H9 (cell line): ENCODE measurements around the gene CCDC158. TPM values are rescaled to one million over a fixed set of nuclear protein-coding genes. Genes with fewer than 3 reads are reported as not detected.

Experiments used
- DNase-seq: peaks from one replicate; pipeline ENCODE4 v3.0.0-alpha.2; 2017
- H2AFZ ChIP-seq: one replicate; pipeline ENCODE4 v1.6.1; 2013; ENCODE audit warnings: mild to moderate bottlenecking, low read length, control low read depth, moderate library complexity
- H2AK5ac ChIP-seq: 2 replicates; pipeline ENCODE4 v1.6.1; 2013; ENCODE audit warnings: low read length, control low read depth, mixed read lengths; ENCODE audit not compliant: insufficient read length
- H2BK120ac ChIP-seq: one replicate; pipeline ENCODE4 v1.6.1; 2013; ENCODE audit warnings: low read depth, mild to moderate bottlenecking, low read length, control low read depth, inconsistent platforms; ENCODE audit not compliant: poor library complexity, severe bottlenecking
- H2BK12ac ChIP-seq: 2 replicates; pipeline ENCODE4 v1.6.1; 2013; ENCODE audit warnings: low read length, control low read depth, mixed read lengths, low read depth; ENCODE audit not compliant: insufficient read length
- H2BK15ac ChIP-seq: 2 replicates; pipeline ENCODE4 v1.6.1; 2013; ENCODE audit warnings: low read depth, low read length, control low read depth
- H2BK20ac ChIP-seq: one replicate; pipeline ENCODE4 v1.6.1; 2013; ENCODE audit warnings: low read depth, mild to moderate bottlenecking, low read length, control low read depth, inconsistent platforms; ENCODE audit not compliant: poor library complexity, severe bottlenecking
- H2BK5ac ChIP-seq: 2 replicates; pipeline ENCODE4 v1.6.1; 2013; ENCODE audit warnings: low read length, control low read depth, mixed read lengths; ENCODE audit not compliant: insufficient read length
- H3K14ac ChIP-seq: 2 replicates; pipeline ENCODE4 v1.6.1; 2013; ENCODE audit warnings: low read length, control low read depth; ENCODE audit not compliant: insufficient read depth
- H3K18ac ChIP-seq: 2 replicates; pipeline ENCODE4 v1.6.1; 2013; ENCODE audit warnings: low read depth, mild to moderate bottlenecking, mixed read lengths, low read length, control low read depth; ENCODE audit not compliant: insufficient read length
- H3K23ac ChIP-seq: 2 replicates; pipeline ENCODE4 v1.6.1; 2013; ENCODE audit warnings: low read length, control low read depth, mixed read lengths, low read depth; ENCODE audit not compliant: insufficient read length
- H3K23me2 ChIP-seq: 2 replicates; pipeline ENCODE4 v1.6.1; 2013; ENCODE audit warnings: low read depth, mild to moderate bottlenecking, mixed read lengths, low read length, control low read depth; ENCODE audit not compliant: insufficient read length, poor library complexity, severe bottlenecking
- H3K27ac ChIP-seq: 2 replicates; pipeline ENCODE4 v1.5.1; 2013; ENCODE audit warnings: low read length, control low read depth, mixed read lengths, low read depth; ENCODE audit not compliant: insufficient read length
- H3K27me3 ChIP-seq: 2 replicates; pipeline ENCODE4 v1.6.1; 2013; ENCODE audit warnings: low read length, control low read depth, inconsistent platforms; ENCODE audit not compliant: insufficient read depth
- H3K4ac ChIP-seq: 2 replicates; pipeline ENCODE4 v1.6.1; 2013; ENCODE audit warnings: low read depth, mild to moderate bottlenecking, control low read depth, inconsistent platforms, low read length, moderate library complexity
- H3K4me1 ChIP-seq: 2 replicates; pipeline ENCODE4 v1.6.1; 2013; ENCODE audit warnings: low read length, control low read depth, inconsistent platforms; ENCODE audit not compliant: insufficient read depth
- H3K4me2 ChIP-seq: 2 replicates; pipeline ENCODE4 v1.6.1; 2013; ENCODE audit warnings: low read length, control low read depth, mixed read lengths; ENCODE audit not compliant: insufficient read length, insufficient read depth
- H3K56ac ChIP-seq: 2 replicates; pipeline ENCODE4 v1.6.1; 2013; ENCODE audit warnings: low read depth, mild to moderate bottlenecking, mixed read lengths, low read length, control low read depth; ENCODE audit not compliant: insufficient read length
- H3K79me1 ChIP-seq: 2 replicates; pipeline ENCODE4 v1.6.1; 2013; ENCODE audit warnings: low read depth, mild to moderate bottlenecking, moderate library complexity, low read length, control low read depth, inconsistent platforms; ENCODE audit not compliant: insufficient read depth, poor library complexity, severe bottlenecking
- H3K79me2 ChIP-seq: 2 replicates; pipeline ENCODE4 v1.6.1; 2013; ENCODE audit warnings: low read length, control low read depth, inconsistent platforms; ENCODE audit not compliant: insufficient read depth
- H3K9ac ChIP-seq: 2 replicates; pipeline ENCODE4 v1.6.1; 2013; ENCODE audit warnings: low read length, control low read depth, mixed read lengths; ENCODE audit not compliant: insufficient read length; ENCODE audit errors: extremely low read depth
- H3K9me3 ChIP-seq: one replicate; pipeline ENCODE4 v1.6.1; 2013; ENCODE audit warnings: low read depth, low read length, inconsistent platforms; ENCODE audit not compliant: control insufficient read depth
- H3T11ph ChIP-seq: one replicate; pipeline ENCODE4 v1.6.1; 2013; ENCODE audit warnings: mild to moderate bottlenecking, low read length, control low read depth, inconsistent platforms
- H4K20me1 ChIP-seq: one replicate; pipeline ENCODE4 v1.6.1; 2013; ENCODE audit not compliant: control insufficient read depth, insufficient read length, insufficient read depth
- H4K5ac ChIP-seq: 2 replicates; pipeline ENCODE4 v1.6.1; 2013; ENCODE audit warnings: low read depth, mild to moderate bottlenecking, mixed read lengths, low read length, control low read depth; ENCODE audit not compliant: insufficient read length
- H4K8ac ChIP-seq: replicated peaks from 2 replicates; pipeline ENCODE4 v1.6.1; 2013; ENCODE audit warnings: low read length, control low read depth, mixed read lengths, low read depth; ENCODE audit not compliant: insufficient read length
- H4K91ac ChIP-seq: 2 replicates; pipeline ENCODE4 v1.6.1; 2013; ENCODE audit warnings: low read depth, mild to moderate bottlenecking, moderate library complexity, mixed read lengths, low read length, control low read depth; ENCODE audit not compliant: insufficient read length
- H3K27ac Mint-ChIP-seq, 3 experiments: 2 replicates in 2 of 3; 3 replicates in 1 of 3; pipeline ENCODE4 v1.8.0; 2020 to 2021; ENCODE audit warnings: mixed read lengths in 3 of 3, mild to moderate bottlenecking in 1 of 3, moderate library complexity in 1 of 3
- H3K27me3 Mint-ChIP-seq: 2 replicates; pipeline ENCODE4 v1.8.0; 2021; ENCODE audit warnings: low read depth, mild to moderate bottlenecking, moderate library complexity, mixed read lengths
- H3K36me3 Mint-ChIP-seq, 3 experiments: 2 replicates in 2 of 3; 3 replicates in 1 of 3; pipeline ENCODE4 v1.8.0; 2020 to 2021; ENCODE audit warnings: low read depth in 3 of 3, mixed read lengths in 3 of 3; ENCODE audit not compliant: insufficient read depth in 1 of 3
- H3K4me1 Mint-ChIP-seq, 2 experiments: 2 replicates each; pipeline ENCODE4 v1.8.0; 2020; ENCODE audit warnings: mixed read lengths in 2 of 2
- H3K4me3 Mint-ChIP-seq, 2 experiments: 2 replicates in 1 of 2; 3 replicates in 1 of 2; pipeline ENCODE4 v1.8.0; 2020 to 2021; ENCODE audit warnings: mild to moderate bottlenecking in 2 of 2, mixed read lengths in 2 of 2, moderate library complexity in 1 of 2
- H3K9me3 Mint-ChIP-seq, 2 experiments: 2 replicates in 1 of 2; 3 replicates in 1 of 2; pipeline ENCODE4 v1.8.0; 2020; ENCODE audit warnings: mild to moderate bottlenecking in 2 of 2, mixed read lengths in 2 of 2, moderate library complexity in 1 of 2
- CTCF ChIP-seq: fragments of 200-600 bp; sonication (generic); conservative IDR thresholded peaks from 3 replicates; pipeline ENCODE4 v1.8.0; 2021; ENCODE audit warnings: antibody characterized with exemption, mild to moderate bottlenecking
- WGBS: extraction: QIAGEN DNeasy Blood & Tissue Kit; methylation state at CpG from one replicate; pipeline ENCODE4 v1.1.7; 2013; ENCODE audit warnings: missing lambda C conversion rate, low lambda C conversion rate, mixed read lengths; ENCODE audit not compliant: insufficient read length; ENCODE audit errors: extremely low coverage; 5-methylcytosine and 5-hydroxymethylcytosine counted together
- total RNA-seq: library from RNA; stranded (reverse); gene quantifications from 2 replicates; pipeline ENCODE4 v1.2.1, GENCODE V29; 2021

Gene CCDC158
- total RNA-seq, 1 experiment from 2014 or later: not detected

GRCh38 chr4:76384052-76384451 lies 36.9 kb downstream of the CCDC158 start:
- Histone ChIP-seq H3K79me1 (no peaks in the 10 kb centered on the region), H3K4me2 (no peak overlapping the region), H2BK20ac (no peak overlapping the region), H3K18ac (no peak overlapping the region), H4K5ac (no peak overlapping the region), H2BK12ac (peak overlapping the region; percentile 98), H3K9me3 (no peaks in the 10 kb centered on the region), H3K23ac (no peak overlapping the region), H3K9ac (no peak overlapping the region), H4K8ac (no peak overlapping the region), H3K27ac (no peak overlapping the region), H3K23me2 (no peaks in the 10 kb centered on the region), H4K91ac (no peak overlapping the region), H3K56ac (no peak overlapping the region), H3T11ph (no peak overlapping the region), H3K4me1 (peaks cover 3% of the 10 kb centered on the region; the same call in 1 of the 2 replicates), H3K14ac (no peak overlapping the region), H2BK120ac (no peak overlapping the region), H3K4ac (no peak overlapping the region), H2AK5ac (no peak overlapping the region), H2BK15ac (no peak overlapping the region), H3K79me2 (no peaks in the 10 kb centered on the region), H3K27me3 (no peaks in the 10 kb centered on the region), H4K20me1 (no peaks in the 10 kb centered on the region), H2BK5ac (no peak overlapping the region), H2AFZ (no peak overlapping the region)
- TF ChIP-seq CTCF: no peak
- H3K4me3 Mint-ChIP-seq: no peak overlapping the region
- WGBS: no CpG with 5 or more reads among the region's 4 CpGs
- H3K9me3 Mint-ChIP-seq: peaks cover 20 to 21% of the 10 kb centered on the region in 2 experiments
- no peaks in the 10 kb centered on the region for H3K27me3 Mint-ChIP-seq
- peaks cover 48 to 49% of the 10 kb centered on the region in 2 experiments for H3K4me1 Mint-ChIP-seq
- peaks cover 10 to 18% (median 16%) of the 10 kb centered on the region in 3 experiments for H3K36me3 Mint-ChIP-seq
- DNase-seq: no peak
- H3K27ac Mint-ChIP-seq: peak overlapping the region in 2 of 3 experiments; percentile 42 to 87; a peak in 3 of 7 replicates
